K562 (cell line): ENCODE measurements around the gene TIFAB. TPM values are rescaled to one million over a fixed set of nuclear protein-coding genes. Genes with fewer than 3 reads are reported as not detected.
A peak's percentile ranks its signal among the peaks of the same experiment; 100 is the strongest.

Source experiments
- ATF7 ChIP-seq: fragments of 450-650 bp; IDR thresholded peaks from 2 replicates; pipeline ENCODE4 v1.7.1; 2014; ENCODE audit warnings: mild to moderate bottlenecking, moderate library complexity
- CCNT2 ChIP-seq: IDR thresholded peaks from 2 replicates; pipeline ENCODE4 v1.6.1; 2011; ENCODE audit warnings: borderline replicate concordance, low read depth, mild to moderate bottlenecking, moderate library complexity, mixed read lengths, low read length; ENCODE audit not compliant: insufficient read length; ENCODE audit errors: extremely low read depth
- CREM ChIP-seq: IDR thresholded peaks from 2 replicates; pipeline ENCODE4 v1.6.1; 2014; ENCODE audit warnings: antibody characterized with exemption, low read depth
- CTBP1 ChIP-seq: fragments of 450-650 bp; IDR thresholded peaks from 2 replicates; pipeline ENCODE4 v1.6.1; 2016; ENCODE audit warnings: borderline replicate concordance
- EP400 ChIP-seq: fragments of 450-650 bp; IDR thresholded peaks from 2 replicates; pipeline ENCODE4 v1.6.1; 2017; ENCODE audit warnings: antibody characterized with exemption, mild to moderate bottlenecking, moderate library complexity
- FOSL1 ChIP-seq: fragments of 200-800 bp; sonication (Bioruptor generic); conservative IDR thresholded peaks from 2 replicates; pipeline ENCODE4 v1.6.1; 2016; ENCODE audit warnings: missing genetic modification characterization, missing compliant biosample characterization
- FOXJ3 ChIP-seq: sonication (generic); formaldehyde crosslinking; IDR thresholded peaks from 2 replicates; pipeline ENCODE4 v1.4.0; 2020; ENCODE audit warnings: mild to moderate bottlenecking, missing genetic modification reagents
- FOXK1 ChIP-seq: sonication (generic); formaldehyde crosslinking; IDR thresholded peaks from 2 replicates; pipeline ENCODE4 v1.8.0; 2022; ENCODE audit warnings: missing genetic modification reagents, mild to moderate bottlenecking, borderline replicate concordance
- JUN ChIP-seq, 2 experiments: sonication (generic) in 1 of 2; formaldehyde crosslinking in 1 of 2; IDR thresholded peaks; 2 replicates each; pipeline versions ENCODE4 v1.6.1 to v1.8.0; 2012 to 2022; ENCODE audit warnings: borderline replicate concordance in 2 of 2, mild to moderate bottlenecking in 2 of 2, improper control_type of control experiment in 1 of 2, low read depth in 1 of 2, low read length in 1 of 2, missing genetic modification reagents in 1 of 2
- MAFK ChIP-seq: IDR thresholded peaks from 2 replicates; pipeline ENCODE4 v1.6.1; 2011; ENCODE audit warnings: low read length, improper control_type of control experiment
- MAZ ChIP-seq, 2 experiments: fragments of 450-650 bp in 1 of 2; sonication (generic) in 1 of 2; formaldehyde crosslinking; IDR thresholded peaks in 1 of 2; conservative IDR thresholded peaks in 1 of 2; 2 replicates each; pipeline versions ENCODE4 v1.4.0 to v1.5.0; 2020; ENCODE audit warnings: mild to moderate bottlenecking in 1 of 2, missing genetic modification reagents in 1 of 2
- MYC ChIP-seq, 2 experiments: fragments of 250-450 bp in 1 of 2; sonication (Bioruptor Pico) in 1 of 2; IDR thresholded peaks; 2 replicates each; pipeline versions ENCODE4 v1.5.1 to v1.6.1; 2012 to 2021; ENCODE audit warnings: low read depth in 2 of 2, borderline replicate concordance in 1 of 2, improper control_type of control experiment in 1 of 2, low read length in 1 of 2, mild to moderate bottlenecking in 1 of 2, moderate library complexity in 1 of 2
- MYNN ChIP-seq, 2 experiments: sonication (generic); formaldehyde crosslinking in 1 of 2; IDR thresholded peaks; 2 replicates each; pipeline versions ENCODE4 v1.5.0 to v1.6.1; 2016 to 2020; ENCODE audit warnings: antibody characterized with exemption in 1 of 2, missing genetic modification reagents in 1 of 2
- NCOA1 ChIP-seq: fragments of 450-650 bp; IDR thresholded peaks from 2 replicates; pipeline ENCODE4 v1.6.1; 2016; ENCODE audit warnings: low read depth
- NFE2 ChIP-seq: IDR thresholded peaks from 2 replicates; pipeline ENCODE4 v1.6.1; 2014; ENCODE audit warnings: antibody characterized with exemption, low read depth
- SMARCA4 ChIP-seq: fragments of 450-650 bp; IDR thresholded peaks from 2 replicates; pipeline ENCODE4 v1.6.1; 2016
- SMARCC2 ChIP-seq: fragments of 450-650 bp; IDR thresholded peaks from 2 replicates; pipeline ENCODE4 v1.6.1; 2017; ENCODE audit warnings: antibody characterized with exemption, moderate library complexity, mild to moderate bottlenecking, low read depth
- SMARCE1 ChIP-seq: fragments of 450-650 bp; IDR thresholded peaks from 2 replicates; pipeline ENCODE4 v1.7.1; 2016; ENCODE audit warnings: mild to moderate bottlenecking
- SRF ChIP-seq, 2 experiments: fragments of 250-450, 450-650 bp in 1 of 2; sonication (Bioruptor Pico) in 1 of 2; sonication (generic) in 1 of 2; formaldehyde crosslinking; IDR thresholded peaks; 2 replicates each; pipeline versions ENCODE4 v1.5.0 to v1.5.1; 2020 to 2022; ENCODE audit warnings: mild to moderate bottlenecking in 1 of 2, missing genetic modification reagents in 1 of 2
- TARDBP ChIP-seq: fragments of 450-650 bp; IDR thresholded peaks from 2 replicates; pipeline ENCODE4 v1.6.1; 2016
- TEAD4 ChIP-seq, 2 experiments: sonication (generic) in 1 of 2; formaldehyde crosslinking in 1 of 2; IDR thresholded peaks; 2 replicates each; pipeline versions ENCODE4 v1.6.1 to v1.8.0; 2012 to 2022; ENCODE audit warnings: borderline replicate concordance in 1 of 2, inconsistent platforms in 1 of 2, low read length in 1 of 2, mild to moderate bottlenecking in 1 of 2, missing genetic modification reagents in 1 of 2
- ZC3H11A ChIP-seq: IDR thresholded peaks from 2 replicates; pipeline ENCODE4 v1.6.1; 2012; ENCODE audit warnings: low read depth, low read length, improper control_type of control experiment
- ZNF778 ChIP-seq: fragments of 450-650 bp; formaldehyde crosslinking; IDR thresholded peaks from 2 replicates; pipeline ENCODE4 v1.4.0; 2020; ENCODE audit warnings: mild to moderate bottlenecking, moderate library complexity
- ZNF780A ChIP-seq: fragments of 250-450 bp; sonication (Bioruptor Pico); IDR thresholded peaks from 2 replicates; pipeline ENCODE4 v1.5.0; 2021; ENCODE audit warnings: mild to moderate bottlenecking
- polyA plus RNA-seq, 8 experiments: library from polyadenylated mRNA; depleted of rRNA in 4 of 8; stranded (reverse) in 5 of 8; unstranded in 3 of 8; fragments of >200 nt; fragmentation: Nextera tagmentation in 2 of 8; fragmentation: Illumina TruSeq in 1 of 8; extraction: Ambion mirVana in 2 of 8; extraction: Trizol in 1 of 8; gene quantifications; 2 replicates each; pipeline versions ENCODE4 v1.2.1 to v1.2.3, GENCODE V29; 2011 to 2014; ENCODE audit warnings: inconsistent platforms in 1 of 8, missing spikeins in 1 of 8
- total RNA-seq, 7 experiments: library from RNA; depleted of rRNA in 6 of 7; stranded (reverse); fragments of >200 nt in 6 of 7; fragmentation: Illumina TruSeq in 2 of 7; extraction: Trizol in 2 of 7; gene quantifications; 2 replicates each; pipeline versions ENCODE4 v1.2.1 to v1.2.3, GENCODE V29; 2011 to 2021; ENCODE audit warnings: low replicate concordance in 1 of 7
- TF ChIP-seq, protein P1 (sequence below), 2 experiments: fragments of 450-650 bp in 1 of 2; sonication (generic) in 1 of 2; formaldehyde crosslinking in 1 of 2; IDR thresholded peaks in 1 of 2; conservative IDR thresholded peaks in 1 of 2; 2 replicates each; pipeline versions ENCODE4 v1.6.1 to v1.8.1; 2016 to 2023; ENCODE audit warnings: mild to moderate bottlenecking in 2 of 2, moderate library complexity in 2 of 2, inconsistent platforms in 1 of 2, missing genetic modification reagents in 1 of 2
- TF ChIP-seq, protein P2 (sequence below), 2 experiments: fragments of 450-650 bp in 1 of 2; sonication (generic) in 1 of 2; formaldehyde crosslinking; conservative IDR thresholded peaks; 2 replicates each; pipeline versions ENCODE4 v1.4.0 to v1.8.1; 2020 to 2022; ENCODE audit warnings: mild to moderate bottlenecking in 1 of 2, missing genetic modification reagents in 1 of 2

Gene TIFAB
- total and polyA plus RNA-seq, 9 of the 15 experiments (the other 6 are each of a cell fraction or from before 2014, with no cell fraction given) = not detected

DNA sequence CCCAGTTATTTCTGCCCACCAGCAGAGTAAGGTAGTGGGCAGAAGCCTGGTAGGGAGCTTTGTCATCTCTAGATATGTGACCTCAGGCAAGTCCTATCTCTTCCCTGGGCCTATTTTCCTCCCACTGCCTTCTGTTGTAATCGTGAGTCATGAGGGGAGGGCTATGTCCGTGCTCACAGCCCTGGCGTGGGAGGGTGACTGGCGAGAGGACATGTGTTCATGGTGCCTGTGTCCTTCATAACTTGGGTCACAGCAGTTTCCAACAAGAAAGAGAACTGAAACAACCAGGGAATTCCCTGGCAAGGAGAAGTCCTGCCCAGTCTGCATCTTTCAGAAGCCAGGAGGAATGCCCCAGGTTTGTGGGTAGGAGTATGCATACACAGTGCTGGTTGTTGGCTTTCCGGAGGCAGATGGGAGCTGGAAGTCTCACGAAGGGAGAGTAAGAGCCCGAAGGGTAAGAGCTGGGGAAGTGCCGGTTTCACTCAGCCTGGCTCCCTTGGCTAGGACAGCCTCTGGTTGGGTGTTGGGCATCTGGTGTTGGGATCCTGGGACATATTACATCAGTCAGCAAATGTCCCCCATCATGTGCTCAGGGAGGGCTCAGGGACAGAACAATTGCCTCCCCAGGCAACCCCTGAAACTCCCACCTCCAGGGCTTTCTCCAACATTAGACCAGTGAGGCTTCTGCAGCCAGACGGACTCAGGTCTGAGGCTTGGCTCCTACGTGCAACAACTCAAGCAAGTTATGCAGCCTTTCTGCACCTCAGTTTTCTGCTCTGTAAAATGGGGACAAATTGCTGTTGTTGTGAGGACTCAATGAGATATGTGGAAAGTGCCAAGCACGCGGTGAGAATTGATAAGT lies 4.3 kb upstream of the TIFAB start (continued):
- TF ChIP-seq MAZ (CRISPR knock-in tag; conservative IDR thresholded peaks at IDR 0.05 in 1 of 2, IDR thresholded peaks at IDR 0.05 in 1 of 2) = peak; percentile 49 to 71; a peak in 2 of 4 replicates
- TF ChIP-seq CCNT2 = no peak
- peak; percentile 94 for TF ChIP-seq JUN (IDR thresholded peaks at IDR 0.05; ENCODE audit: borderline replicate concordance, low read depth, low read length)
- peak; percentile 84; the same call in 1 of the 2 replicates for TF ChIP-seq JUN (CRISPR knock-in tag; IDR thresholded peaks at IDR 0.05; ENCODE audit: borderline replicate concordance)
- TF ChIP-seq ZC3H11A = no peak
- no peak for TF ChIP-seq ZNF778 (CRISPR knock-in tag)
- peak; percentile 88; the same call in 1 of the 2 replicates for TF ChIP-seq FOXK1 (CRISPR knock-in tag)
- no peak for TF ChIP-seq FOXJ3 (CRISPR knock-in tag)
- TF ChIP-seq SRF (CRISPR knock-in tag; IDR thresholded peaks at IDR 0.05) = 0 out of 4 replicates have a peak, but pooled peaks of 1 of the 2 experiments have one; percentile 13
- peak; percentile 55; the same call in 1 of the 2 replicates for TF ChIP-seq NFE2
- peak; percentile 89 for TF ChIP-seq SMARCE1
- TF ChIP-seq, protein P1, sequence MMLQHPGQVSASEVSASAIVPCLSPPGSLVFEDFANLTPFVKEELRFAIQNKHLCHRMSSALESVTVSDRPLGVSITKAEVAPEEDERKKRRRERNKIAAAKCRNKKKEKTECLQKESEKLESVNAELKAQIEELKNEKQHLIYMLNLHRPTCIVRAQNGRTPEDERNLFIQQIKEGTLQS (IDR thresholded peaks at IDR 0.05) = peak; percentile 92
- TF ChIP-seq, protein P1 (CRISPR knock-in tag; conservative IDR thresholded peaks at IDR 0.05) = 0 out of 2 replicates have a peak, but pooled peaks have one; percentile 66
- TF ChIP-seq EP400 = peak; percentile 90
- TF ChIP-seq, protein P2, sequence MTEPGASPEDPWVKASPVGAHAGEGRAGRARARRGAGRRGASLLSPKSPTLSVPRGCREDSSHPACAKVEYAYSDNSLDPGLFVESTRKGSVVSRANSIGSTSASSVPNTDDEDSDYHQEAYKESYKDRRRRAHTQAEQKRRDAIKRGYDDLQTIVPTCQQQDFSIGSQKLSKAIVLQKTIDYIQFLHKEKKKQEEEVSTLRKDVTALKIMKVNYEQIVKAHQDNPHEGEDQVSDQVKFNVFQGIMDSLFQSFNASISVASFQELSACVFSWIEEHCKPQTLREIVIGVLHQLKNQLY (CRISPR knock-in tag; conservative IDR thresholded peaks at IDR 0.05) = no peak
- TF ChIP-seq MAFK = peak; percentile 13
- peak; percentile 51 for TF ChIP-seq CTBP1
- peak; percentile 72; the same call in 1 of the 2 replicates for TF ChIP-seq ATF7
- TF ChIP-seq TARDBP = no peak
- TF ChIP-seq ZNF780A (CRISPR knock-in tag) = no peak
- peak; percentile 18; the same call in 1 of the 2 replicates for TF ChIP-seq NCOA1
- peak; percentile 62; the same call in 1 of the 2 replicates for TF ChIP-seq MYNN (IDR thresholded peaks at IDR 0.05)
- TF ChIP-seq MYNN (CRISPR knock-in tag; IDR thresholded peaks at IDR 0.05) = no peak
- TF ChIP-seq MYC (IDR thresholded peaks at IDR 0.05; ENCODE audit: low read depth, low read length) = peak; percentile 92
- TF ChIP-seq MYC (CRISPR knock-in tag; IDR thresholded peaks at IDR 0.05; ENCODE audit: borderline replicate concordance, low read depth) = no peak
- TF ChIP-seq TEAD4 (IDR thresholded peaks at IDR 0.05; ENCODE audit: low read length) = peak; percentile 67
- TF ChIP-seq TEAD4 (CRISPR knock-in tag; IDR thresholded peaks at IDR 0.05; ENCODE audit: borderline replicate concordance) = no peak
- TF ChIP-seq SMARCA4 = peak; percentile 90
- TF ChIP-seq FOSL1 (tag) = peak; percentile 95
- peak; percentile 82 for TF ChIP-seq CREM
- TF ChIP-seq SMARCC2 = peak; percentile 86
